ENCODE data around the gene SP100. TPM values are rescaled to one million over a fixed set of nuclear protein-coding genes. Genes with fewer than 3 reads are reported as not detected.

The SP100 gene
- total RNA-seq, 1 experiment from 2014 or later, result 63.1 TPM

- no peak for DNase-seq (ENCODE audit: low spot score)
Measured at GRCh38 chr2:230542751-230543150, 126.8 kb downstream of the SP100 start.

GRCh38 chr2:230552181-230552580 is 136.2 kb downstream of the SP100 start:
- DNase-seq (ENCODE audit: low spot score), result no peak

- no peak for DNase-seq (ENCODE audit: low spot score)
Measured at GRCh38 chr2:230557065-230557464, 141.1 kb downstream of the SP100 start.

- DNase-seq (ENCODE audit: low spot score), result peak; percentile 34
Measured at GRCh38 chr2:230564805-230565779, 149.1 kb downstream of the SP100 start.

- DNase-seq (ENCODE audit: low spot score), result no peak
Measured at GRCh38 chr2:230569298-230569697, 153.3 kb downstream of the SP100 start.

- no peak for DNase-seq (ENCODE audit: low spot score)
Measured at GRCh38 chr2:230570987-230571386, 155.0 kb downstream of the SP100 start.

GRCh38 chr2:230575642-230576324 is 159.8 kb downstream of the SP100 start:
- DNase-seq (ENCODE audit: low spot score), result peak; percentile 30

GRCh38 chr2:230577114-230577513 is 161.1 kb downstream of the SP100 start:
- DNase-seq (ENCODE audit: low spot score), result no peak

GRCh38 chr2:230578106-230578505 is 162.1 kb downstream of the SP100 start:
- peak; percentile 22 for DNase-seq (ENCODE audit: low spot score)

GRCh38 chr2:230582851-230583283 is 166.9 kb downstream of the SP100 start:
- no peak for DNase-seq (ENCODE audit: low spot score)

- no peak for DNase-seq (ENCODE audit: low spot score)
Measured at GRCh38 chr2:230583581-230583980, 167.6 kb downstream of the SP100 start.

GRCh38 chr2:230586328-230586982 is 170.5 kb downstream of the SP100 start:
- DNase-seq (ENCODE audit: low spot score), result no peak

- no peak for DNase-seq (ENCODE audit: low spot score)
Measured at GRCh38 chr2:230589025-230589424, 173.0 kb downstream of the SP100 start.

- no peak for DNase-seq (ENCODE audit: low spot score)
Measured at GRCh38 chr2:230589497-230590015, 173.6 kb downstream of the SP100 start.

- DNase-seq (ENCODE audit: low spot score), result no peak
Measured at GRCh38 chr2:230590333-230590732, 174.3 kb downstream of the SP100 start.

GRCh38 chr2:230591850-230592249 is 175.8 kb downstream of the SP100 start:
- DNase-seq (ENCODE audit: low spot score), result no peak

GRCh38 chr2:230592775-230593174 is 176.8 kb downstream of the SP100 start:
- no peak for DNase-seq (ENCODE audit: low spot score)

Other genes starting within 250 kb of the SP100 start
- gene SP110, start 196.2 kb upstream of the SP100 start, total RNA-seq (2014; rRNA removed; shearing (Covaris generic)), result 23.7 and 26.3 TPM in 2 replicates
- 0.25 TPM in 1 of 2 replicates, not detected in the other for gene SP140, start 190.5 kb upstream of the SP100 start, total RNA-seq (2014; rRNA removed; shearing (Covaris generic))
- gene SP140L, start 89.0 kb upstream of the SP100 start, total RNA-seq (2014; rRNA removed; shearing (Covaris generic)), result 4.7 and 7.2 TPM in 2 replicates